Suprapubic skin (tissue), 3 donors: ENCODE results near the gene BEST3.

Source experiments
- CTCF ChIP-seq, 2 donors: fragments of 200-600 bp in 1 of 2; fragments of 450-650 bp in 1 of 2; sonication (generic) in 1 of 2; IDR thresholded peaks; one replicate each; pipeline ENCODE4 v1.5.1; 2016 to 2019; ENCODE audit warnings: antibody characterized with exemption in 2 of 2, mild to moderate bottlenecking in 1 of 2, moderate library complexity in 1 of 2
- EP300 ChIP-seq: sonication (generic); formaldehyde crosslinking; IDR thresholded peaks from one replicate; pipeline ENCODE4 v1.6.1; 2017; ENCODE audit warnings: antibody characterized with exemption

- TF ChIP-seq CTCF (IDR thresholded peaks at IDR 0.05) (no peak), EP300 (no peak)
These were observed 37.7 kb downstream of the BEST3 start for GRCh38 chr12:69661386-69661785.
